Right cardiac atrium (tissue), 5 donors: Measurements from ENCODE around the gene GPR63. TPM values are rescaled to one million over a fixed set of nuclear protein-coding genes. Genes with fewer than 3 reads are reported as not detected.

Source experiments
- ATAC-seq, 2 donors: fragments of 200-7000 bp; cut with Tn5 transposase; one replicate each; pipeline versions ENCODE4 v1.8.0 to v1.9.1; 2020; ENCODE audit warnings: moderate library complexity in 2 of 2, mild to moderate bottlenecking in 1 of 2
- DNase-seq, 3 donors: peaks; one replicate each; pipeline ENCODE4 v3.0.0-alpha.2; 2020
- H3K27ac ChIP-seq: one replicate; pipeline ENCODE4 v1.5.1; 2013; ENCODE audit warnings: mild to moderate bottlenecking, low read length, control low read depth, moderate library complexity
- H3K27me3 ChIP-seq: one replicate; pipeline ENCODE4 v1.6.1; 2013; ENCODE audit not compliant: control insufficient read depth, insufficient read depth
- H3K4me1 ChIP-seq: one replicate; pipeline ENCODE4 v1.6.1; 2013; ENCODE audit warnings: low read length; ENCODE audit not compliant: control insufficient read depth, insufficient read depth
- H3K4me3 ChIP-seq: one replicate; pipeline ENCODE4 v1.5.1; 2013; ENCODE audit warnings: low read length, control low read depth
- H3K9me3 ChIP-seq: one replicate; pipeline ENCODE4 v1.6.1; 2013; ENCODE audit warnings: low read length; ENCODE audit not compliant: control insufficient read depth
- WGBS: extraction: QIAGEN DNeasy Blood & Tissue Kit; methylation state at CpG from one replicate; pipeline ENCODE4 v1.1.7; 2013; 5-methylcytosine and 5-hydroxymethylcytosine counted together
- intact Hi-C, 4 donors: fragments of 100-400 bp; cut with DNase I; formaldehyde crosslinking; loops; one replicate each; pipeline versions ENCODE4 v1.11.0 to v1.14.0; 2022 to 2023
- polyA plus RNA-seq: library from polyadenylated mRNA; stranded (reverse); fragments of 200-250 nt; gene quantifications from one replicate; pipeline ENCODE4 v1.2.3, GENCODE V29; 2013
- total RNA-seq, 4 donors: library from RNA; stranded (reverse); fragmentation: NEBNext Ultra II Directional; extraction: Animal tissue kit (Norgen Biotek cat#: 25700); gene quantifications; one replicate each; pipeline ENCODE4 v1.2.1, GENCODE V29; 2021
- donor health status: healthy with polysubstance abuse.
- donor health status: DM: no; HTN: yes; CAD: no.
- donor health status: DM: no; HTN: no; CAD: no.
- donor health status: DM: no; HTN: yes; CAD: no; lungs with severe emphysema.
- donor health status: DM: yes; HTN: yes; CAD: no.

Gene GPR63
- total and polyA plus RNA-seq, 5 donors, result 0.29 to 0.63 (median 0.32) TPM

- 71% methylated on average over 4 of the region's 4 CpGs for WGBS
Measured at GRCh38 chr6:96760153-96760687, 77.1 kb downstream of the GPR63 start.

GRCh38 chr6:96755096-96755495 is 82.2 kb downstream of the GPR63 start:
- WGBS, result 68% methylated on average over 3 of the region's 3 CpGs
- no peak for ATAC-seq
- H3K9me3 ChIP-seq, result no peaks in the 10 kb centered on the region
- H3K4me3 ChIP-seq, result no peak overlapping the region
- no peaks in the 10 kb centered on the region for H3K4me1 ChIP-seq
- no peak for DNase-seq
- peaks cover 3% of the 10 kb centered on the region for H3K27me3 ChIP-seq
- H3K27ac ChIP-seq, result no peak overlapping the region
- intact Hi-C loops, result no loop called here

More at GRCh38 chr6:96760153-96760687, 77.1 kb downstream of the GPR63 start:
- Histone ChIP-seq H3K4me3 (no peak overlapping the region), H3K4me1 (no peaks in the 10 kb centered on the region), H3K9me3 (no peaks in the 10 kb centered on the region), H3K27ac (no peak overlapping the region), H3K27me3 (no peaks in the 10 kb centered on the region)
- no peak for ATAC-seq
- intact Hi-C loops, result no loop called here
- DNase-seq, result no peak

- H3K4me1 ChIP-seq, result no peaks in the 10 kb centered on the region
- intact Hi-C loops, result no loop called here
- H3K4me3 ChIP-seq, result no peak overlapping the region
- no peaks in the 10 kb centered on the region for H3K9me3 ChIP-seq
- no peak for ATAC-seq
- peaks cover 3% of the 10 kb centered on the region for H3K27me3 ChIP-seq
- 92% methylated on average over 6 of the region's 6 CpGs for WGBS
- no peak for DNase-seq
- H3K27ac ChIP-seq, result no peak overlapping the region
Measured at GRCh38 chr6:96749891-96750290, 87.4 kb downstream of the GPR63 start.

Other genes with a start within 250 kb of the GPR63 start
- gene NDUFAF4, start 60.4 kb upstream of the GPR63 start, total RNA-seq, result 100 to 1,000 TPM in 1 of 4 donors, 10 to 100 TPM in 3; 73.8 to 104 (median 91.4) TPM
- gene NDUFAF4, start 60.4 kb upstream of the GPR63 start, polyA plus RNA-seq, result 72.5 TPM
- gene KLHL32, start 87.3 kb upstream of the GPR63 start, total RNA-seq, result 1 to 10 TPM; 1.5 to 2.7 (median 2.2) TPM
- gene KLHL32, start 87.3 kb upstream of the GPR63 start, polyA plus RNA-seq, result 1.3 TPM